ENCODE measurements around the gene PIR. TPM values are rescaled to one million over a fixed set of nuclear protein-coding genes. Genes with fewer than 3 reads are reported as not detected.

The PIR gene
- total and polyA plus RNA-seq, 9 of the 15 experiments (the other 6 are each of a cell fraction or from before 2014, with no cell fraction given): 7.5 to 29.8 (median 11.5) TPM

DNA sequence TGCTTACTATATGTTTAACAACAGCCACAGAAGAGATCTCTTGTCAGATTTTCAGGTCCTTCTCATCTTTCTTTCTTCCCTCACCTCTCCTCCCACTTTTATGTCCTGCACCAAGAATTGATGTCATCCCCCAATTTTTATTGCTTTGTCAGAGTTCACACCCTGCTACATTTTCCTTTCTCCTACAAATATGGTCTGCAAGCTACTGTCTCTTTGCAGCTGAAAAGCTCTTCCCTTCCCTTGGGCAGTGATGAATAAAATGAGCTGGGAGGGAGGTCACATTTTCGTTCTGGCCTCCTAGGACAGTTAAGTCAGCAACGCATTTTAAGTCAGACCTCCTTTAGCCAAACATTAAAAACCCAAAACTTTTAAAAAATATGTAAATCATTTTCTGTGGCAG, 82.2 kb downstream of the PIR start (continued):
- TF ChIP-seq, protein P1, sequence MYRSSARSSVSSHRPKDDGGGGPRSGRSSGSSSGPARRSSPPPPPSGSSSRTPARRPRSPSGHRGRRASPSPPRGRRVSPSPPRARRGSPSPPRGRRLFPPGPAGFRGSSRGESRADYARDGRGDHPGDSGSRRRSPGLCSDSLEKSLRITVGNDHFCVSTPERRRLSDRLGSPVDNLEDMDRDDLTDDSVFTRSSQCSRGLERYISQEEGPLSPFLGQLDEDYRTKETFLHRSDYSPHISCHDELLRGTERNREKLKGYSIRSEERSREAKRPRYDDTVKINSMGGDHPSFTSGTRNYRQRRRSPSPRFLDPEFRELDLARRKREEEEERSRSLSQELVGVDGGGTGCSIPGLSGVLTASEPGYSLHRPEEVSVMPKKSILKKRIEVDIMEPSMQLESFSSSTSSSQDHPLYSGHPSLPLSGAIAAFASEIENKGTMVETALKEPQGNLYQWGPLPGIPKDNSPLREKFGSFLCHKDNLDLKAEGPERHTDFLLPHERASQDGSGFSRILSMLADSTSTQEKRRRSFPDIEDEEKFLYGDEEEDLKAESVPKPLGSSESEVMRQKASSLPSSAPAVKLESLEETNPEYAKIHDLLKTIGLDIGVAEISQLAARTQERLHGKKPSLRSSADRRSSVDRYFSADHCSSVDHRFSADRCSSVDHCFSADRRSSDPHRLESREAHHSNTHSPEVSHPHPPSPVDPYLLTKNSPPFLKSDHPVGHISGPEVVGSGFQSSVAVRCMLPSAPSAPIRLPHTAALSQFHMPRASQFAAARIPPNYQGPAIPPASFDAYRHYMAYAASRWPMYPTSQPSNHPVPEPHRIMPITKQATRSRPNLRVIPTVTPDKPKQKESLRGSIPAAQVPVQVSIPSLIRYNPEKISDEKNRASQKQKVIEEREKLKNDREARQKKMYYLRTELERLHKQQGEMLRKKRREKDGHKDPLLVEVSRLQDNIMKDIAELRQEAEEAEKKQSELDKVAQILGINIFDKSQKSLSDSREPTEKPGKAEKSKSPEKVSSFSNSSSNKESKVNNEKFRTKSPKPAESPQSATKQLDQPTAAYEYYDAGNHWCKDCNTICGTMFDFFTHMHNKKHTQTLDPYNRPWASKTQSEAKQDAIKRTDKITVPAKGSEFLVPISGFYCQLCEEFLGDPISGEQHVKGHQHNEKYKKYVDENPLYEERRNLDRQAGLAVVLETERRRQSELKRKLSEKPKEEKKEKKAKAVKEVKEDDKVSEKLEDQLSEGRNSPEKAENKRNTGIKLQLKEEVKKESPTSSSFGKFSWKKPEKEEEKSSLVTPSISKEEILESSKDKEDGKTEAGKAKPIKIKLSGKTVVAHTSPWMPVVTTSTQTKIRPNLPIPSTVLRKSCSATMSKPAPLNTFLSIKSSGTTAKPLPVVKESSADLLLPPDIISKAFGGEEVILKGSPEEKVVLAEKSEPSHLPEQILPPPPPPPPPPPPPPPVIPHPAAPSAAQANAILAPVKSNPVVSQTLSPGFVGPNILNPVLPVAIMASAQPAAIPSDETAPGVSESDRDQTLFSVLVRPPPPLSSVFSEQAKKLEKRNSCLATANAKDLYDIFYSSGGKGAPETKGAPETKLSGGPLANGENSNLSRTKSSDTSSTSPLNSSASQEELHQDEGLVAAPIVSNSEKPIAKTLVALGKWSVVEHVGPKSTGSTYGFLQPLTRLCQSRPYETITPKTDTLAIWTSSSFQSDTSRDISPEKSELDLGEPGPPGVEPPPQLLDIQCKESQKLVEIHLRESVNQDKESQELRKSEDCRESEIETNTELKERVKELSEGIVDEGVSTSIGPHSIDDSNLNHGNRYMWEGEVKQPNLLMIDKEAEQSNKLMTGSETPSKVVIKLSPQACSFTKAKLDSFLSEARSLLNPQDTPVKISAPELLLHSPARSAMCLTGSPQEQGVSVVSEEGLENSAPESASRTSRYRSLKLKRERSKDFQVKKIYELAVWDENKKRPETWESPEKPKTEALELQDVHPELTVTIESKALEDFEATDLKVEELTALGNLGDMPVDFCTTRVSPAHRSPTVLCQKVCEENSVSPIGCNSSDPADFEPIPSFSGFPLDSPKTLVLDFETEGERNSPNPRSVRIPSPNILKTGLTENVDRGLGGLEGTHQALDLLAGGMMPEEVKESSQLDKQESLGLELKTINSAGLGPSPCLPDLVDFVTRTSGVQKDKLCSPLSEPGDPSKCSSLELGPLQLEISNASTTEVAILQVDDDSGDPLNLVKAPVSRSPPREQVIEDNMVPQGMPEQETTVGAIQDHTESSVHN (IDR thresholded peaks at IDR 0.05; ENCODE audit: borderline replicate concordance in 1 of 2, low read depth in 1 of 2): no peak
- TF ChIP-seq, protein P2, sequence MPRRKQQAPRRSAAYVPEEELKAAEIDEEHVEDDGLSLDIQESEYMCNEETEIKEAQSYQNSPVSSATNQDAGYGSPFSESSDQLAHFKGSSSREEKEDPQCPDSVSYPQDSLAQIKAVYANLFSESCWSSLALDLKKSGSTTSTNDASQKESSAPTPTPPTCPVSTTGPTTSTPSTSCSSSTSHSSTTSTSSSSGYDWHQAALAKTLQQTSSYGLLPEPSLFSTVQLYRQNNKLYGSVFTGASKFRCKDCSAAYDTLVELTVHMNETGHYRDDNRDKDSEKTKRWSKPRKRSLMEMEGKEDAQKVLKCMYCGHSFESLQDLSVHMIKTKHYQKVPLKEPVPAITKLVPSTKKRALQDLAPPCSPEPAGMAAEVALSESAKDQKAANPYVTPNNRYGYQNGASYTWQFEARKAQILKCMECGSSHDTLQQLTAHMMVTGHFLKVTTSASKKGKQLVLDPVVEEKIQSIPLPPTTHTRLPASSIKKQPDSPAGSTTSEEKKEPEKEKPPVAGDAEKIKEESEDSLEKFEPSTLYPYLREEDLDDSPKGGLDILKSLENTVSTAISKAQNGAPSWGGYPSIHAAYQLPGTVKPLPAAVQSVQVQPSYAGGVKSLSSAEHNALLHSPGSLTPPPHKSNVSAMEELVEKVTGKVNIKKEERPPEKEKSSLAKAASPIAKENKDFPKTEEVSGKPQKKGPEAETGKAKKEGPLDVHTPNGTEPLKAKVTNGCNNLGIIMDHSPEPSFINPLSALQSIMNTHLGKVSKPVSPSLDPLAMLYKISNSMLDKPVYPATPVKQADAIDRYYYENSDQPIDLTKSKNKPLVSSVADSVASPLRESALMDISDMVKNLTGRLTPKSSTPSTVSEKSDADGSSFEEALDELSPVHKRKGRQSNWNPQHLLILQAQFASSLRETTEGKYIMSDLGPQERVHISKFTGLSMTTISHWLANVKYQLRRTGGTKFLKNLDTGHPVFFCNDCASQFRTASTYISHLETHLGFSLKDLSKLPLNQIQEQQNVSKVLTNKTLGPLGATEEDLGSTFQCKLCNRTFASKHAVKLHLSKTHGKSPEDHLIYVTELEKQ (CRISPR knock-in tag; IDR thresholded peaks at IDR 0.05): no peak
- no peak for TF ChIP-seq IRF2 (CRISPR knock-in tag; IDR thresholded peaks at IDR 0.05)
- TF ChIP-seq ZNF133 (CRISPR knock-in tag; IDR thresholded peaks at IDR 0.05): no peak
- TF ChIP-seq KLF13 (tag; IDR thresholded peaks at IDR 0.05; ENCODE audit: borderline replicate concordance, low read depth): no peak
- TF ChIP-seq ZKSCAN8 (CRISPR knock-in tag; IDR thresholded peaks at IDR 0.05): no peak
- no peak for TF ChIP-seq TEAD4 (IDR thresholded peaks at IDR 0.05; ENCODE audit: low read length)
- TF ChIP-seq TEAD4 (CRISPR knock-in tag; IDR thresholded peaks at IDR 0.05; ENCODE audit: borderline replicate concordance): no peak
- no peak for TF ChIP-seq ETV6 (IDR thresholded peaks at IDR 0.05; ENCODE audit: borderline replicate concordance in 1 of 2, low read depth in 2 of 2, low read length in 1 of 2)
- no peak for TF ChIP-seq ETV6 (CRISPR knock-in tag; IDR thresholded peaks at IDR 0.05; ENCODE audit: borderline replicate concordance)
